Erythroblast (primary cell): Measurements from ENCODE around the gene PGAM5.

Experiments
- GATA1 ChIP-seq: IDR thresholded peaks from 2 replicates; pipeline ENCODE4 v1.6.1; 2011; ENCODE audit warnings: low read depth, mild to moderate bottlenecking, control low read depth, low read length, moderate library complexity
- POLR2A ChIP-seq: IDR thresholded peaks from 2 replicates; pipeline ENCODE4 v1.6.1; 2011; ENCODE audit warnings: mild to moderate bottlenecking, low read length

GRCh38 chr12:132716356-132716755, 5.7 kb downstream of the PGAM5 start:
- TF ChIP-seq POLR2A, result no peak
- TF ChIP-seq GATA1, result no peak
